GM10266 (cell line): ENCODE results near the gene OR6A2.

Experiments used
- DNase-seq: peaks from one replicate; pipeline ENCODE4 v3.0.0; 2012; ENCODE audit errors: extremely low spot score
- TF ChIP-seq, protein P1 (sequence below): IDR thresholded peaks from 2 replicates; pipeline ENCODE4 v1.5.1; 2012; ENCODE audit warnings: mild to moderate bottlenecking, low read depth; ENCODE audit not compliant: control insufficient read depth, insufficient read depth; ENCODE audit errors: missing control alignments

The OR6A2 gene

DNA sequence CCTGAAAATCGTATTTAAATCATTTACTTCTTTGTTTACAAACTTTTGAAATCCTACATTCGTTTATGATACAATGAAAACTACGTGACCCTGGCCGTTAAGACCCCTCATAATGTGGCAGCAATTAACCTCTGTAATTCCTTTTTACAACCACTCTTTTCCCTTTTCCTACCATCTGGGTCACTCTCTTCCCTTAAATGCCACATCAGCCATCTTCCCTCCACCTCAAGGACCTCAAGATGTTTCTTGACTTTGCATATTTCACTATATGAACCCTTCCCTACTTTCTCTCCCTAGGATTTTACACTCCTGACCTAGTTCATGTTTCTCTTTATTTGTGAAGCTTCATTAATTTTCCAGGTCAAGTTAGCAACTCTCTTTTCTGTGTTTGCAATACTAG lies 54.5 kb downstream of the OR6A2 start:
- DNase-seq, result no peak
- TF ChIP-seq, protein P1, sequence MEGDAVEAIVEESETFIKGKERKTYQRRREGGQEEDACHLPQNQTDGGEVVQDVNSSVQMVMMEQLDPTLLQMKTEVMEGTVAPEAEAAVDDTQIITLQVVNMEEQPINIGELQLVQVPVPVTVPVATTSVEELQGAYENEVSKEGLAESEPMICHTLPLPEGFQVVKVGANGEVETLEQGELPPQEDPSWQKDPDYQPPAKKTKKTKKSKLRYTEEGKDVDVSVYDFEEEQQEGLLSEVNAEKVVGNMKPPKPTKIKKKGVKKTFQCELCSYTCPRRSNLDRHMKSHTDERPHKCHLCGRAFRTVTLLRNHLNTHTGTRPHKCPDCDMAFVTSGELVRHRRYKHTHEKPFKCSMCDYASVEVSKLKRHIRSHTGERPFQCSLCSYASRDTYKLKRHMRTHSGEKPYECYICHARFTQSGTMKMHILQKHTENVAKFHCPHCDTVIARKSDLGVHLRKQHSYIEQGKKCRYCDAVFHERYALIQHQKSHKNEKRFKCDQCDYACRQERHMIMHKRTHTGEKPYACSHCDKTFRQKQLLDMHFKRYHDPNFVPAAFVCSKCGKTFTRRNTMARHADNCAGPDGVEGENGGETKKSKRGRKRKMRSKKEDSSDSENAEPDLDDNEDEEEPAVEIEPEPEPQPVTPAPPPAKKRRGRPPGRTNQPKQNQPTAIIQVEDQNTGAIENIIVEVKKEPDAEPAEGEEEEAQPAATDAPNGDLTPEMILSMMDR, result no peak

DNA sequence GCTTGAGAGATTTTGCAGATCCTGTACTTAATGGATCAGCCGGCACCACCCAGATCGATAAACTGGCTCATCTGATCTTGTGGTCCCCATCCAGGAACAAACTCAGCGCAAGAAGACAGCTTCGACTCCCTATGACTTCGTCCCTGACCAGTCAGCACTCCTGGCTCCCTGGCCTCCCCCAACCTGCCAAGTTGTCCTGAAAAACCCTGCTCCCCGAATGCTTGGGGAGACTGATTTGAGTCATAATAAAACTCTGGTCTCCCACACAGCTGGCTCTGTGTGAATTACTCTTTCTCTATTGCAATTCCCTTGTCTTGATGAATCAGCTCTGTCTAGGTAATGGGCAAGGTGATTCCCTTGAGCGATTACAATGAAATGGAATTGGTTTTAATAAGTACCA lies 57.2 kb downstream of the OR6A2 start:
- TF ChIP-seq, protein P1, result no peak
- DNase-seq, result no peak
